OCI-M2 (cell line): ENCODE measurements around the gene BCDIN3D.
"Not testable (repeated sequence)": the region's sequence is repeated elsewhere in the genome, so short reads cannot be mapped to it uniquely, and the experiment has no call there.

Source experiments
- DNase-seq: peaks from one replicate; lab custom pipeline; 2025; ENCODE audit not compliant: unreplicated experiment; lab: John Stamatoyannopoulos, UW

The BCDIN3D gene

GRCh38 chr12:49877066-49877465 is 34.2 kb upstream of the BCDIN3D start:
- DNase-seq, result no peak

DNA sequence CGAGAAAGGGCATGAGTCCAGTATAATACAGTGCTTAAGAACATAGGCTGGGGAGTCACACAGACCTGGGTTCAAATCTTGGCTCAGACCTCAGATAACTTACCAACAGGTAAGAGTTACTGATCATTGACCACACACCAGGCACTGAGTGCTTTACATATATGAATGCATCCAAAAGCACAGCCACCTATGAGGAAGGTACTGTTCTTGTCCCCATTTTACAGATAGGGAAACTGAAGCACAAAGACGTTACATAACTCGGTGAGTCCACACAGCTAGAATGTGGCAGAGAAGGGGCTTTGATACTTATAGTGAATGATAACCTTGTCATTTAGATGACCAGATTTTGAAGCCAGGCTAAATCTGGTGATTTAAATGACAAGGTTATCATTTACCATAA is 33.2 kb upstream of the BCDIN3D start:
- DNase-seq, result no peak

- DNase-seq, result no peak
Observed at GRCh38 chr12:49875115-49875720, 32.3 kb upstream of the BCDIN3D start.

- no peak for DNase-seq
Observed at GRCh38 chr12:49874142-49874897, 31.4 kb upstream of the BCDIN3D start.

DNA sequence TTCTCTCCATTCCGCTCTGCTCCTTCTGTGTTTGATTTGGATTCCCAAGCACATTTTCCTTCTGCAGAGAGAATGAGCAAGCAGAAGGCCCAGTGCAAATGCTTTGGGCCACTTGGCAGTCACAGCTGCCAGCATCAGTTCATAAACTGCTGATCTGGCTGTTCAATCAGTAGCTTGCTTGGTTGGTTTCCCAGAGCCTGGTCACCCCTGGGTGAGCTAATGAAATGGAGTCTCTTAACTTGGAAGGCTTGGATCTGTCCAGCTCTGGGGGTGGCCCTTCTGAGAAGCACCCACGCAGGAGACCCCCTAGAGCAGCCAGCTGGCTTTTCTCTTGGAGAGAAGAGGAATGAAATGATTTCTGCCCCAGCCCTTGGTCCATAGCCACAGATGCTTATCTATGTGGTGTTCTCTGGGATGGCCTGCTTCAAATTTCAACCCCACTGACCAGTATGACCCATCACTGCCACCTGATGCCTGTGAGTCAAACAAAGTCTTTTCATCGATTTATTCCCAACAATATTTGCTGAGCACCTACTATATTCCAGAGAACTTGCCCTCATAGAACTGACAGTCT is 30.5 kb upstream of the BCDIN3D start:
- DNase-seq, result no peak

DNA sequence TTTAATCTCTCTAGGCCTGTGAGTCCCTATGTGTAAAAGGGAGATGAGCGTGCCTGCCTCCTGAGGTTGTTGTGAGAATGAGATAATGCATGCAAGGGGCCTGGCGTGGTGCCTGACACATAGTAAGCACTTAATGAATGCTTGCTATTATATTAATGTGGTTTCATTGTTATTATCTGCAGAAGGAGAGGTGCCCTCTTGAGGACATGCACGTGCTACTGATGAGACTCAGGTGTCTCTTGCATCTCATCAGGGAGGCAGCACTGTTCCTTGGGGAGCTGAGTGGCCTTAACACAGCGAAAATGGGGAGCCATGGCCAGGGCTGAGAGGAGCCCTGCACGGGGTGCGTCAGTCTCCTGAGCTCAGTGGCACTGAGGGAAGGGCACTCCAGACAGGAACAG is 29.9 kb upstream of the BCDIN3D start:
- no peak for DNase-seq

DNA sequence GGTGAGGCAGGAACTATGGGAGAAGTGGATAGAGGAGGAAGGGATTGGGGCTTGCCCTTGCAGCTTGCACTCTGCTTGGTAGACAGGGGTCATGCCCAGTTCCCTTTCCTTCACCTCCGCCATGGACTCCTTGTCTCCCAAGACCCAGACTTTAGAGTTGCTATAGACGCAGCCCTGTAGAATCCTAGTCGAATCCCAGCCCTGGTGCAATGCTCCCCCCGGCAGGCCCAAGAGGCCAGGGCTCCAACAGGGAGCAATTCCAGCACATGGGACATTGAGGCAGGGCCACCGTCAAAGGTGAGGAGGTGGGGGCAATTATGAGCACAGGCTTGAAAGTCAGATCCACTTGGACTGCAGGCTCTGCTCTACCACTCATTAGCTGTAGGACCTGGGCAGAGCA is 29.5 kb upstream of the BCDIN3D start:
- no peak for DNase-seq

- not testable (repeated sequence) for DNase-seq
Observed at GRCh38 chr12:49871811-49872251, 28.9 kb upstream of the BCDIN3D start.

DNA sequence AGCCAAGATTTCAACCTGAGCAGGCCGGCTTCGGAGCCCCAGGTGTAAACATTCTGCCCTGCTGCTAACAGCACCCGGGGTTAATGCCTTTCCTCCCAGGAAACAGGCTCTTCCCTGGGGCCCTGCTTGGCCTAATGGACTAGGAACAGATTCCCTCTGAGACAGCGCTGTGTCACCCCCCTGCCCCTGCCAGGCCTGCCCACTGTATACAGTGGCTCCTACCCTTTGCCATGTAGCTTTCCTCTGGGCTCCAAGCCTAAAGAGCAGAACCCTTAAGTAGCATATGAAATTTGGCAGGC is 28.3 kb upstream of the BCDIN3D start:
- DNase-seq, result no peak

DNA sequence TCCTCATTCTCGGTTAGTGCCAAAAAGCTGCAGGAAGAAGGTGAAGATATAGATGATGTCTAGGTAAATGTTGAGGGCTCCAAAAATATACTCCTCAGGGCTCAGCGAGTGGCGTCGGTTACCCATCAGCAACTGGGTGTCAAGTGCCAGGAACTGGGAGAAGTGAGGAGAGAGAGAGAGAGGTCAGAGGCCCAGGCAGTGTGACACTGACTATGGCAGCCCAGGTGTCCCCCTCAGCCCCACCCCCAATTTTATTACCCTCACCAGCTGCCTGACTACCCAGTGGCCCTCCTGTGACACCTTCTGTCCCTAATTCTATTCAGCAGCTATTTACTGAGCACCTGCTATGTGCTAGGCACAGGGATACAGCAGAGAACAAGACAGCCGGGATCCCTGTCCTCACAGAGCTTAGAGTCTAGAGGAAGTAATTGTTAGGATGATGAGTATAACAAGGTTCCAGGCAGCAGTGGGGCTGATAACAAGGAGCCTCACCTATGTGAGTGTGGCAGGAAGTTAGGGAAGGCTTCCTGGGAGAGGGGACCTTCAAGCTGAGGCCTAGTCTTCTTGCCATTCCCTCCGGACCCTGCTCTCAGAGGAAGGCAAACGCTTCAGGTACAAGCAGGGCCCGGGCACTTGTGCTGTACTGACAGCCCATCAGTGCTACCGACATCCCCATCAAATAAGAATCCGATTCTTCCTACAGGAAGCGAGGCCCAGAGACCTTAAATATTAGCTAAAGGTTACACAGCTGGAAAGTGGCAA is 27.8 kb upstream of the BCDIN3D start:
- DNase-seq, result no peak

DNA sequence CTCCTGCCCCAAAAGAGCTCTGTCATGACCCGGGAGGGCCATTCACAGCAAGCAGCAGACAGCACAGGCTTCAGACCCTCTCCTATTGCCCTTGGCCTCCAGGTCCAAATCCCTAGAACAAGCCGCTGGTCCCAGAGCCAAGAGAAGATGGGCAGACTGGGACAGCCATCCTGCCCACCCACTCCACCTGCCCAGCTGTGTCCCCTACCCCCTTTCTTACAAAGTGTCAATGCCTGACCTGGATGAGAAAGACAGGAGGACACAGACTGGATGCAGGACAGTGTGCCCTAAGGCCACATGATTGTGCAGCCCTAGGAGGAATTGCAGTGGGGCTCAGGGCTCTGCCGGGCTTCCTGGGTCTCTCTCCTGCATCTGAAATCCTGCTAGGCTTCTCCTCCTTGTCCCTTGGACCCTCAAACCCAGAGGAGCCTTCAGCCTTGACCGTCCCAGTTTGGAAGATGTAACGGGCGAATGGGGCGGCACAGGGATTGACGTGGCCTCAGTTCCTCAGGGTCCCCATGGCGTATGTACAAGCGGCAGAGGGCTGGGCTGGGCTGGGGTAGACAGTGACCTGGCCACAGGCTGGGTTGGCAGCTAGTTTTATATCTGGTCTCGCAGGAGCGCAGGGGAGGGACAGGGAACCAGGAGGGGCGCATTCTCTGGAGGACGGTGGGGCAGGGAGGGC is 27.1 kb upstream of the BCDIN3D start:
- DNase-seq, result no peak

GRCh38 chr12:49868952-49869815 is 26.3 kb upstream of the BCDIN3D start:
- DNase-seq, result peak; percentile 55

DNA sequence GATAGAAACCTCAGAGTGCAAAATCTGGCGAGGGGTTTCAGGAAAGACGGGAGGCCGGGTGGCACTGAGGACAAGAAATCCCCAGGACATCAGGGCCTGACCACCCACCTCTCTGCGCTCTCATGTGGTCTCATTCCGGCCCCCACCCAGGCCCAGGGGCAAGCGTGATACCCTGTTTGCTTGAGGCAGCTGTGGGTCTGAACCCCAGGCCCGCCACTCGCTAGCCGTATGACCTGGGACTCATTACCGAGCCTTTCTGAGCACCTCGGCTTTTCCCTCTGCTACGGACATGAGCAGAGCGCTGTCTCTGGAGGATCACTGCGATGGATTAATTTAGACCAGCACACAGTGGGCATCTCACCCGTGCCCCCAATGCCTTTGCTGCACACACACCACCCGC is 25.5 kb upstream of the BCDIN3D start:
- DNase-seq, result no peak

DNA sequence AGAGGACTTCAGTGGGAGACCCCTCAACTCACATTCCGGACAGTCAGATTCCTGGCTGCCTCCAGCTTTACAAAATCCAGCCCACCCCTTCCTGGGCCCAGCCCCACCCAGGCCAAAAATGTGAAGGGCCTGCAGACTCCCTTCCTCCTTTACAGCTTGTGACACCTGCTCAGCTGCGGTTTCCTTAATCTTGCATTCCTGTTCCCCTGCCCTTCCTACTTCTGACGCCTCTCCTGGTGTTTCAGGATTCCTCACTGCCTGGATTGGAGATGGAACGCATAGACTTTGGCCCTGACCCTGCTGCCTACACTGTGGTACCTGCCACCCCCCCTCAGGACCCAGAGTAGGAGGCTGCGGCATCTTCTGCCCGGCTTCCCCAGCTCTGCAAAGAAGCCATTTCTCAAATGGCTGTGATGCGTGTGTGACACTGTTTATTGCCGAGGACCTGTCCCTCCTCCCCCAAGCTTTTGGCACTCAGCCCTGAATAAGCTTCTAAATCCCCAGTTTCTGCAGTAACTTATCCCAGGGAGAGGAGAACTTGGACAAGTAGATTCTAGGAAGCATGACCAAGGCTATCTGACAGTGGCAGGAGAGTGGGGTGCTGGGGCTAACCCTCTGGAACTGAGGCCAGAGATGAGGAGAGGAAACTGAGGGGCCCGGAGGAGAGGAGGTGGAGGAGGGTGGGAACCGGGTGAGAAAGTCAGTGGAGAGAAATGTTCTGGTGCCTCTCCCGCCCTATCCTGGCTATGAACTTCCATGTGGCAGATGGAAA is 24.9 kb upstream of the BCDIN3D start:
- DNase-seq, result no peak

GRCh38 chr12:49866859-49867569 is 24.1 kb upstream of the BCDIN3D start:
- DNase-seq, result no peak

DNA sequence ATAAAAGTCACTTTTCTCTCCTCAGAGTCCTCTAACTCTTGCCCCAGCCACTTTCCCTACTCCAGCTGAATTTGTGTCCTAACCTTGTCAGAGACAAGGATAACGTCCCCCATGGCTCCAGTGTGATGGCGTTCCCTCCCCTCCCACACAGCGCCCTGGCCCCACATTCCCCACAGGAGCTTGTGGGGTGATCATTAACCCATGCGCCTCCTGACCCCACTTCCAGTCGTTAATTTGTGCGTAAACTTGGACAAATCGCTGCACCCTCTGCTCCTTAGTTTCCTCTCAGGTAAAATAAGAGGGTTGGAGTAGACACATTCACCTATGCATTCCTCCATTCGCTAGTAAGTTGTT is 22.9 kb upstream of the BCDIN3D start:
- no peak for DNase-seq

DNA sequence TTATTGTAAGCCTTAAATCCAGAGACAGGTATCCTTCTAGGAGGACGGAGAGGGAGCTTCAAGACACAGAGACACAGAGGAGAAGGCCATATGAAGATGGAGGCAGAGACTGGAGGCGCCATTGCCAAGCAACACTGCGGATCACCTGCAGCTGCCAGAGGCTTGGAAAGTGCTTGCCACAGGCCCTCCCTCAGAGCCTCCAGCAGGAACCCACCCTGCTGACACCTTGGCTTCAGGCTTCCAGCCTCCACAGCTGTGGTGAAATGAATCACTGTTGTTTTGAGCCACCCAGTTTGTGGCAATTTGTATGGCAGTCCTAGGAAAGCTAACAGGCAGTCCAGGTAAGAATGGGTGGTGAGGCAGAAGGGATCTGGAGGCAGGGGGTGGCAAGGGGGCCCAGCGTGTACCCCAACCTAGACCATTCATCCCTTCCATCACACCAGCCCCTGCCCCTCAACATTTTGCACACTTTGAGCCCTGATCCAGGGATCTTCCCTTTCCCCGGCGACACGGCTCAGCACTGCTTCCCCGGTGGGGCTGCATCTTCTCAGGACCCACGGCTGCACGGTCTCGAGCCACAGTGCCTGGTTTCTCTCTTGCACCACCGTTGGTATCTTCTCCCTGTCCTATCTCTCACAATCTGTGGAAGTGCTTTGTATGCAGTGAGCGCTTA is 22.3 kb upstream of the BCDIN3D start:
- DNase-seq, result no peak

GRCh38 chr12:49864798-49865090 is 21.8 kb upstream of the BCDIN3D start:
- no peak for DNase-seq
